CMK (cell line): ENCODE results near the gene TMEM222.
"Not testable (repeated sequence)": the region's sequence is repeated elsewhere in the genome, so short reads cannot be mapped to it uniquely, and the experiment has no call there.

Experiments used
- DNase-seq: peaks from one replicate; pipeline ENCODE4 v3.0.0-alpha.2; 2010; ENCODE audit warnings: low read depth

TMEM222 gene

DNA sequence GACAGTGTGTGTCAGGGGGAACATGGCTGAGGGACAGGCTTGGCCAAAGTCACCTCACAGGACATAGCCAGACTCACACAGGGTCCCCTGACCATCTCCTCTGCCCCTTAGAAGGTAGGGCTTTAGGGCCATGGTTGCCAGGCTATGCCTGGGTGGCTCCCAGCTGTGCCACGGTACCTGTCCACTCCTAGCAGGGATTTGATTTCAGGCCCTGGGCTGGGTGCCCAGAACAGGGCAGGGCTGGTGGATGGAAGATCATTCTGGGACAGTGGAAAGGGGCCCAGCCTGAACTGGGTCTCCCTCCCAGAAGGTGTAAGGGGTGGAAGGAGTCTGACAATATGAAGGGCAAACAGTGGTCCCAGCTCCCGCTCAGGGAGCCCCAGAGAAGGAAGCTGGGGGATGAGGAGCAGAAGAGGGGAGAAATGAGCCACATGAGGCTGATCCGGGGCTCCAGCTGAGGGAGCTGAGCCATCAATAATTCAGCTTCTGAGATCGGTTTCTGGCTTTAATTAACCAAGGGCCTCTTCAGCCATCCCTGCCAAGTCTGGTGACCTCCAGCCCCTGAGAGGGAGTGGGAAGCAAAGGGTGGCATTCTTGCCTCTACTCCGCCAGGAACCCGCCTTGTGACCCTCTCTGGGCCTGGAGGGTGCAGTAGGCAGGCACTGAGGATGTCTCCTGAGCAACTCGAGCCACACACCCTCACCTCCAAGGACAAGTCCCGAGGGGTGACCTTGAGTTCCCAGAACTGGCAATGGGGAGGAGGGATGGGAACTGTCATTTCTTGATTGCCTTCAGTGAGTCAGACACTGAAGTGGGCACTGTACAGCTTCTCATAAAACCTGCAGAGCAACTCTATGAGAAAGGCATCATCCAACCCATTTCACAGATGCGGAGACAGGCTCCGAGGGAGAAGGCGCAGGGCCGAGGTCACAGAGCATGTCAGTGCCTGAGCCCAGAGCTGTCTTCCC is 59.1 kb downstream of the TMEM222 start:
- no peak for DNase-seq

DNA sequence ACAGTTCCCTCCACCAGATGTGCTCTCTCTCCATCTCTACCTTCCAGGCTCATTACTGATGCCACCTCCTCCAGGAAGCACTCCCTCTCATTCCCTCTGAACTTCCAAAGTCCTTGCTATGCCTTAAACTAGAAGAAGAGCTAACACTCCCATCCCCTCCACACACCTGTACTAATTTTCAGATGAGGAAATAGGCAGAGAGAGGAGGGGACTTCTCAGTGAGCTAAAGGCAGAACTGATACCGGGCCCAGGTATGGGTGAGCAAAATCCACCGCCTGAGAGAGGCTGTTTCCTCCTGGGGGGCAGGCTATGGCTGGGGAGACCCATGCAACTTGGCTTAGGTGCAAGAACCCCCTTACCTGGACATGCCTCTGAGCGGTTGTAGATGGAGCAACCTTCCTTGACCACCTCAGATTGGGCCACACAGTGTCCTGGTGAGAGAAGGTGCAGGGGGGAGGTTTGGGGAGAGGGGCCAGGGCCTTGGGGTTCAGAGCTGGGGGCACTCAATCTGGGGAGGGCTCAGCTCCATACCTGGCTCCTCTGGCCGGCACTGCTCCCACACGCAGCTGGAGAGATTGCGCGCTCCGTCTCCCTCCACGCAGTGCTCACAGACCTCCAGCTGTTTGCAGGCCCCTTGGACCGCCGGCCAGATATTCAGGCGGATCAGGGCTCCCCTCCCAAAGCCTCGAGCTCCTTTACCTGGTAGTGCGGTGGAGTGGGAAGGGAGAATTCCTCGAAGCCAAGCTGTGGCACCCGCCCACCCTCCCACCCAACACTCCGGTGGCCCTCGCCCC is 60.2 kb downstream of the TMEM222 start:
- no peak for DNase-seq

DNA sequence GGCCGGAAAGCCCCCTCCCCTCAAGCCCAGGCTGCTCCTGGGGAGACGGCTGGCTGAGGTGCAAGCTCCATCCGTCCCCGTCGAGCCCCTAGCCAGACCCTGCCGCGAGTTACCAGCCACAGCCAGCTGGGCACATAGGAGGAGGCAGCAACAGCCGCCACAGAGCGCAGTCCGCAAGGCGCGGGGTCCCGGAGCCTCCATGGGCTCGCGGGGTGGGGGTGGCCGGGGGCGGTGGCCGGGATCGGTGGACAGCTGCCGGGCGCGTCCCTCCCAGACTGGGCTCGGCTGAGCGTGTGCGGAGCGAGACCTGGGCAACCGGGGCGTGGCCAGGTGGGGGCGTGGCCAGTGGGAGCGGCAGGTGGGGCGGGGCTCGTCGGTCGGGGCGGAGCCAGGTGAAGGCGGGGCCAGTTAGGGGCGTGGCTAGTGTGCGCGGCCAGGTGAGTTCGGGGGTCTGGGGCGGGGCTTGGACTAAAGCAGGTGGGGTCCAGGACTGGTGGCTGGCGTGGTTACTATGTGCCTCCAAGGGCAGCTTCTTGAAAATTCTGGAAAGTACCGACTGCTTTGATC is 61.2 kb downstream of the TMEM222 start, which contains the start of gene CD164L2:
Gene CD164L2 (minus strand): TSS at position 295 of the 567 bp plus-strand sequence. CDS start 94 bp downstream, at position 201.
- DNase-seq = no peak

DNA sequence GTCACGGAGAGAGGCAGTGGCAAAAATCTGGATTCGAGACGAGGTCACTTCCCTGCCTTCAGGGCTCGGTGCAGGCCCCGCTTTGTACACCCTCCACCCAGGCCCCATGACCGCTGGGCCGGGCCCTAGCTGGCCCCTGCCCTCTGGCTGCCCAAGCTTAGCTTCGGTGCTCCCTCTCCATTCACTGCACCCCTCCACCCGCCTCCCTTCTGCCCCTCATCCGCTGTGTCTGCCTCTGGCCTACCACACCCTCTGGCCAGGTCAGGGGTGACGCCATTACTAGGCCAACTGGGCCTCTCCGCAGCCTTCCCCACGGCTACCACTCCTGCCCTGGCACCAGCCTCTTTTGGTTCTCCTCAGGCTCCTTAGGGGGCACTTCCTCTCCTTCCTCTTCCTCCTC is 61.7 kb downstream of the TMEM222 start:
- no peak for DNase-seq

DNA sequence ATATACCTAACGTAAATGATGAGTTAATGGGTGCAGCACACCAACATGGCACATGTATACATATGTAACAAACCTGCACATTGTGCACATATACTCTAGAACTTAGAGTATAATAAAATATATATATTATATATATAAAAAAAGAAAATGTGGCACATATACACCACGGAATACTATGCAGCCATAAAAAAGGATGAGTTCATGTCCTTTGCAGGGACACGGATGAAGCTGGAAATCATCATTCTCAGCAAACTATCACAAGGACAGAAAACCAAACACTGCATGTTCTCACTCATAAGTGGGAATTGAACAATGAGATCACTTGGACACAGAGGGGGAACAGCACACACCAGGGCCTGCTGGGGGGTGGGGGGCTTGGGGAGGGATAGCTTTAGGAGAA is 62.8 kb downstream of the TMEM222 start:
- not testable (repeated sequence) for DNase-seq
